Stimulated activated CD8-positive, alpha-beta memory T cell treated with anti-CD3 and anti-CD28 coated beads, Interleukin-12 subunit alpha, Interleukin-12 subunit beta, amount 100 ng/mL, for 24 hours (primary cell): ENCODE measurements around the gene RPS16.

Source experiments
- DNase-seq: peaks from one replicate; pipeline ENCODE4 v3.0.0-alpha.2; 2020; ENCODE audit errors: extremely low read depth

Gene RPS16

DNA sequence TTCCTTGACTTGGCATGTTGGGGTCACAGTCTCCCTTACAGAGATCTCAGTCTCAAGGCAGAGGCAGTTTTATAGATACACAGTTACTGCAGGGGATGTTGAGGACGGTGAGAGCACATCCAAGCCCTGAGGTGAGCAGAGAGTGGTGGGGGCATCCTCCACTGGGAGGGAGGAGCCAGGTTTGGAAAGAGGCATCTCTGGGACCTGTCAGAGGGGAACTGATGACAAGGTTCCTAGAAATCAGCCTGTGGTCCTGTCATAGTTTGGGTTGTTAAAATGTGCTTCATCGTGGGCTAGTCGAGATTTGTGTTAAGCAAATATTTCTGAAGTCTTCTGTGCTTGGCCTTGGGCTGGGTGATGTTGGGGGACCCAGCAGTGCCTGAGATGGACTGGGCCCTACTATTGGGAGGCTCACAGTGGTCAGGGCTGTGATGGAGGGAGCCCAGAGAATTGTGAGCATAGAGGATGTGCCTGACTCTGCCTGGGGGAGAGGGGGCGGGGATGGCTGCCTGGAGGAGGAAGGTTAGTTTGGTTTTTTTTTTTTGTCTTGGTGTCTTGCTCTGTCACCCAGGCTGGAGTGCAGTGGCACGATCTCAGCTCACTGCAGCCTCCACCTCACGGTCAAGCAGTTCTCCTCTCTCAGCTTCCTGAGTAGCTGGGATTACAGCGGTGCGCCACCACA lies 13.5 kb upstream of the RPS16 start:
- no peak for DNase-seq

DNA sequence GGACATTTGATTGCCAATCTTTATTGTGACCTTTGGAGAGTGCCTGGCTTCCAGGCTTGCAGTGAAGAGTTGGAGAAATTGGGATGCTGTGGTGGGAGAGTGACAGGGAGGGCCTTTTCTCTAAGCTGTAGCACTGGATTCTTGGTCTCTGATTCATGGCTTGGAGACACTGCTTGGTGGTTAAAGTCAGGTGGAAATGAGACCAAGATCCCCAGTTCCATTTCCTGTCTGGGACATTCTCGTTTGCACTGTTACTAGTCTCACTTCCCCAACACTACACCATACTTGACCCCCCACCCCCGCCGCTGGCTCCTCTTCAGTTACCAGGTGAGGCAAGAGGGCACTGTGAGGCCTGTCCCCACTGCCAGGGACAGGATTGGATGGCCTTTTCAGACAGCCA lies 12.5 kb upstream of the RPS16 start:
- DNase-seq = no peak

DNA sequence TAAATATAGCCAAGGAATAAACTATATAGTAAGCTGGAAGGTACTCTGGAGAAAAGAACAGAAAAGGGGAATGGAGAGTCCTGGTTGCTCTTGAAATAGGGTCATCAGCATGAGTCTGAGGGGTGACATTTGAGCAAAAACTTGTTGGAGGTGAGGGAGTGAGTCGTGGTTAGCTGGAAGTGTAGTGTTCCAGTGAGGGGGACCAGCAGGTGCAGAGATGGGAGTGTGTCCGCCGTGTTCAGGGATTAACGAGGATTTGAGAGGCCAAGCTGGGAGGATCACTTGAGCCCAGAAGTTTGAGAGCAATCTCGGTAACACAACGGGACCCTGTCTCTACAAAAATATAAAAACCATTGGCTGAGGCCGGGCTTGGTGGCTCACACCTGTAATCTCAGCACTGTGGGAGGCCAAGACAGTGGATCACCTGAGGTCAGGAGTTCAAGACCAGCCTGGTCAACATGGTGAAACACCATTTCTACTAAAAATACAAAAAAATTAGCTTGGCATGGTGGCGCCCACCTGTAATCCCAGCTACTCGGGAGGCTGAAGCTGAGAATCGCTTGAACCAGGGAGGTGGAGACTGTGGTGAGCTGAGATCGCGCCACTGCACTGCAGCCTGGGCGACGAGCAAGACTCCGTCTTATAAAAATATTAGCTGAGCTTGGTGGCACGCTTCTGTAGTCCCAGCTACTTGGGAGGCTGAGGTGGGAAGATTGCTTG lies 10.8 kb upstream of the RPS16 start:
- no peak for DNase-seq

DNA sequence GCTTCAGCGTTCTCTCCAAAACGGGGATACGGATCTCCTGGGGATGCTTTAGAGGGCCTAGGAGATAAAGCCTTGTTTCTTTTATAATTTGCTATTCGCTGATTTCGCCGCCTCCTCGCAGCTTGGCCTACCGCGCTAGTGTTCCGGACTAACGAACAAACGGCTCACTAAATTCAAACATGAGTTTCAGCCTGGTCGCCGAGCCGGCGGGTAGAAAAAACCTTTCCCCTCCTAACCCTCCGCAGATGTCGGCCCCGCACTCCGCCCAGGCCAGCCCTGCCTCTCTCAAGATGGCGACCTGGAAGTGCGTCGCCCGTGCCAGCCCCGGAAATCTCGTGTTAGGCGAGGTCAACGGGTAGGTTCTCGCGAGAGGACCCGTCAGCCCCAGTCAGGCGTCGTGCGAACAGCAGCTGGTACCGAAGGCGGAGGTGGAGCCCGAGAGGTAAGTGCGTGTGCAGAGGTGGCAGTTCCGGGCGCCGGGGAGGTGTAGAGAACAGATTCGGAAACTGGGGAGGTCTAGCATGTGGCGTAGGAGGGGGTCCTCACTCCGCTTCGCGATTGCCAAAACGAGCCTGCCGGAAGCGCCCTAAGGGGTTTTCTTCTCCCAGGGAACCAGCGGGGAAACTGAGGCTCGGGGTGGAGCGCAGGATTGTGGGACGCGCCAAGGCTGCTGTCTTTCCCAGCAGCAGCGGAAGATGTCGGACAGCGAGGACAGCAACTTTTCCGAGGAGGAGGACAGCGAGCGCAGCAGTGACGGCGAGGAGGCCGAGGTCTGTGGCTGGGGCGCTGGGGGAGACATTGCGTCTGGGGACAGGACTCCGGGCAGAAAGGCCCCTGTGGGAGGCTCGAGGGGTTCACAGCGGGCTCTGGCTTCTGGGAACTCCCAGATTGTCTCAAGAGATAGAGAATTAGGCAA lies 9.7 kb upstream of the RPS16 start, which contains the start of gene SUPT5H:
TSS of gene SUPT5H (plus strand) at position 387 of the 916 bp plus-strand sequence. CDS start at position 696, 309 bp downstream.
- peak; percentile 94 for DNase-seq

DNA sequence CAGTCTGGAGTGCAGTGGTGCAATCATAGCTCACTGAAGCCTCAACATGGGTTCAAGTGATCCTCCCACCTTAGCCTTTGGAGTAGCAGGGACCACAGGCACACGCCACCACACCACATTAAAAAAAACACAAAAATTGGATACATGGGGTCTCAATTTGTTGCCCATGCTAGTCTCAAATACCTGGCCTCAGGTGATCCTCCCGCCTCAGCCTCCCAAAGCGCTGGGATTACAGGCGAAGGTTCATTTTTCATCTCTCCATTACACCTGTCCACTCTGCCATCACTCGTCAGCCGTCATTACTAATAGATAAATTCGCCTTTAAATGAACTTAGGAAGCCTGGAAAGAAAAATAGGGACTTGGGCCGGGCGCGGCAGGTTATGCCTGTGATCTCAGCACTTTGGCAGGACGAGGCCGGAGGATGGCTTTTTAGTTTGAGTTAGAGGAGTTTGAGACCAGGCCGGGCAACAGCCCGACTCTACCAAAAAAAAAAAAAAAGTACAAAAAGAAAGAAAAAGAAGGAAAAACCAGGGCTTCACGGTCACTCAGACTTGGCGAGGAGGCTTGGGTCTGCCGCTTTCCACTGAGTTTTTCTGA lies 8.9 kb upstream of the RPS16 start:
- no peak for DNase-seq

DNA sequence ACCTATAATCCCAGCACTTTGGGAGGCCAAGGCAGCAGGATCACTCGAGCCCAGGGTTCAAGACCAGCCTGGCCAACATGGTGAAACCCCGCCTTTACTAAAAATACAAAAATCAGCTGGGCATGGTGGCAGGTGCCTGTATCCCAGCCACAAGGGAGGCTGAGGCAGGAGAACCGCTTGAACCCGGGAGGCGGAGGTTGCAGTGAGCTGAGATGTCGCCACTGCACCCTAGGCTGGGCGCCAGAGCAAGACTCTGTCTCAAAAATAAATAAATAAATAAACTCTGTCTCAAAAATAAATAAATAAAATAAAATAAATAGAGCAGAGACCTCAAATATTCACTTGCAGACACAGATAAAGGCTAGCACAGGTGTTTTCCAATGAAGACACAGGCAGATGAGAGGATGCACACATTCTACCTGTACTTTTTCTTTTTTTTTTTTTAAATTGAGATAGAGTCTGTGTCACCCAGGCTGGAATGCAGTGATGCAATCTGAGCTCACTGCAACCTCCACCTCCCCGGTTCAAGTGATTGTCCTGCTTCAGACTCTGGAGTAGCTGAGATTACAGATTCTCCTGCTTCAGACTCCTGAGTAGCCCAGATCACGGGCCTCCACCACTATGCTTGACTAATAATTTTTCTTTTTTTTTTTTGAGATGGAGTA lies 2.7 kb upstream of the RPS16 start:
- no peak for DNase-seq

DNA sequence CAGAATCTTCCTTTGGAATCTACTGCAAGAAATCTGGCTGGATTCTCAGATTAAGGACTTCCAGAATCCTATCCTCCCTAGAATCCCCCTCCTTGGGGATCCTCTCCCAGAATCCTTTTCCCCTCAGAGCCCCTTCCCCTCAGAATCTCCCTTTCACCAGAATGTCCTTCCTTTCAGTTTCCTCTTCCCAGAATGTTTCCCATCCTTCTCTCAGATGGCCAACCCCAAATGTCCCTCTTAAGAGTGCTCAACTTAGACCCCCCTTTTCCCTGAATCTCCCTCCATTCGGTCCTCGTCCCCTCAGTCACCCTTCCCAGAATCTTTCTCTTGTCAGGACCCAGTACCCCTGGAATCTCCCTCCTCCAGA lies 584 bp upstream of the RPS16 start:
- no peak for DNase-seq

DNA sequence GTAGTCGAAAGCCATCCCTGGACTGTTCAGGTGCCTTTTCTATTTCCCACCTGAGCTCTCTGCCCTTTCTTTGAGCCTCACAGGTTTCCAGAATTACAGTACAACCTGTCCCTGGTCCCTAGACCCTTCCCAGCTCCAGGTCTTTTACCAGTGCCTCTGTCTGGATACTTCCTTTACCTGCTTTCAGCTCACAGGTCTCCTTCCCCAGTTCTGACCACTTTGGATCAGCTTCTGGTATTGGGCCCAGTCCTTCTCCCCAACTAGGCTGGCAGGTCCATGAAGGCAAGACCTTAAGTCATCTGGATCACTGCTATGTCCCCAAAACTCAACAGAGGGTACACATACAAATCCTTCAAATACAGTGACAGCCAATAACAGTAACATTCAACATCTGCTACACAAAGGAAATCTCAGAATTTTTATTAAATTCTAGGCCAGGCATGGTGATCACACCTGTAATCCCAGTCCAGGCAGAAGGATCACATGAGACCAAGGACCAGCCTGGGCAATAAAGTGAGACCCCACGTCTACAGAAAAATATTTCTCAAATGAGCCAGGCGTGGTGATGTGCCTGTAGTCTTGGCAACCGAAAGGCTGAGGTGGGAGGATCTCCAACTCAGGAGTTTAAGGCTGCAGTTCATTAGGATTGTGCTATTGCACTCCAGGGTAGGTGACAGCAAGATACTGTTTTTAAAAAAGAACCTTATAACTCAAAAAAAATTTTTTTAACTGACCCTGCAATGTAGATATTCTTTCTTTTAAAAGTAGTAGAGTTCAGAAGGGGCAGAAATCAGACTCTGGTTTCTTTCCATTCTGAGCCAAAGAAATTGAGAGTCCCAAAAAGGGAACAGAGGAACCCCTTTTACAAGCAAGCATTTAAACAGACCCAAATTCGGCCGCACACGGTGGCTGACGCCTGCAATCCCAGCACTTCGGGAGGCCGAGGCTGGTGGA lies 1.3 kb downstream of the RPS16 start:
- DNase-seq = no peak

DNA sequence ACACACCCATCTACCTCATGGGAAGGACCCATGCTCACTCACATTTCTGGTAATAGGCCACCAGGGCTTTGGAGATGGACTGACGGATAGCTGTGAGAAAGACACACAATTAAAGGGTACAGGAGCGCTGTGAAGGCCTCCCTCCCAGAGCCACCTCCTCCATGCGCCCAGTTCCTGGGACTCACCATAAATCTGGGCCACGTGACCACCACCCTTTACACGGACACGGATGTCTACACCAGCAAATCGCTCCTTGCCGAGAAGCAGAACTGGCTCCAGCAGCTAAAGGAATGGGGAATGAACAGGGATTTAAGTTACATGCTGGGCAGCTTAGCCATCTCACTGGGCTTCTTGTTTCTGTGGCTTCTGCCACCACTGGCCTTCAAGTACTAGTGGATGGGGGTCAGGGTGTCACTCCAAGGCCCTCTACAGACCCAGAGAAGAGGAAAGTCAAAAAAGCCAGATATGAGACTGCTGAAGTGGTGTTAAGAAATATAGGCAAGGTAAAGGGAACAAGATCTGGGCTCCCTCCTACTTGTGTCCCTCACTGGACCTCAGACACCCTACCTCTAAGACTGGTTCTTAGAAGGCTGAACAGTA lies 2.2 kb downstream of the RPS16 start:
- DNase-seq = no peak

DNA sequence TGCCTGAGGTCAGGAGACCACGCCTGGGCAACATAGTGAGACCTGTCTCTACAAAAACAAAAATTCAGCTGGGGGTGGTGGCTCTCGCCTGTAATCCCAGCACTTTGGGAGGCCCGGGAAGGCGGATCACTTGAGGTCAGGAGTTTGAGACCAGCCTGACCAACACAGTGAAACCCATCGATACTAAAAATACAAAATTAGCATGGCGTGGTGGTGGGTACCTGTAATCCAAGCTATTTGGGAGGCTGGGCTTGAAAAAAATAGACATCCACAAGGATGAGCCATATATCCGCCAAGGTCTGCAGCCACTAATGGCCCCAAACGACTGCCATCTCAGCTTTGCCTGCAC lies 3.1 kb downstream of the RPS16 start:
- no peak for DNase-seq

DNA sequence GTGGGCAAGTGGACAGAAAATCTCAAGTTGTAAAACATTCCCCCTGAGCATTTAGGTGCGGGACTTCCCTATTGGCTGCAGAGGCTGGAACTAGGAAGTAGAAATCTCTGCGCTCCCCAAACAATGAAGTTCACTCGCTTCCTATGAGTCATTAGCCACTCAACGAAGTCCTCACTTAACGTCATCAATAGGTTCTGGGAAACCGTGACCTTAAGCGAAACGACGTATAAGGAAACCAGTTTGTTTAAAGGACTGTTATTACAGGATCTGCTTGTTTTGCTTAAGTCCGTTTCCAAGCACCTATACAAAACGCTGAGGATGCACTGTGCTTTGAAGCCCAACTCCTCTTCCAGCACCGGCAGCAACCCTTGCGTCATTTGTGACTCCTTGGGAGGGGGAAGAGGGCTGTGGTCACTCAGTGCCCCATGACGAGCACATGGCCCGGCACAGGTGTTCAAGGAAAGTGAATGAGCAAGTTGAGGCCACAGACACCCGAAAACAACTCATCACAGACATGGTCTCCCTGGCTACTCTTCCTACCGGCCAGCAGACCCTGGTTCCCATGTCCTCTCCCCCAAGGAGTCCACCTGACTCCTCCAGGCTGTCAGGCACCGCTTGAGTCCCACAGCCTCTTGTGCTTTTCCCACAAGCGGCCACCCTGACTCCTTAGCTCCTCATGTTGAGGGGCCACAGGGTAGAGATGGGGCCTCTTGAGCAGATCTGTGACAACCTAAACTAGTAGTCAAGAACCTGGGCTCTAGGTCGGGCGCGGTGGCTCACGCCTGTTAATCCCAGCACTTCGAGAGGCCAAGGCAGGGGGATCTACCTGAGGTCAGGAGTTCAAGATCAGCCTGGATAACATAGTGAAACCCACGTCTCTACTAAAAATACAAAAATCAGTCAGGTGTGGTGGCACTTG lies 4.8 kb downstream of the RPS16 start:
- no peak for DNase-seq

DNA sequence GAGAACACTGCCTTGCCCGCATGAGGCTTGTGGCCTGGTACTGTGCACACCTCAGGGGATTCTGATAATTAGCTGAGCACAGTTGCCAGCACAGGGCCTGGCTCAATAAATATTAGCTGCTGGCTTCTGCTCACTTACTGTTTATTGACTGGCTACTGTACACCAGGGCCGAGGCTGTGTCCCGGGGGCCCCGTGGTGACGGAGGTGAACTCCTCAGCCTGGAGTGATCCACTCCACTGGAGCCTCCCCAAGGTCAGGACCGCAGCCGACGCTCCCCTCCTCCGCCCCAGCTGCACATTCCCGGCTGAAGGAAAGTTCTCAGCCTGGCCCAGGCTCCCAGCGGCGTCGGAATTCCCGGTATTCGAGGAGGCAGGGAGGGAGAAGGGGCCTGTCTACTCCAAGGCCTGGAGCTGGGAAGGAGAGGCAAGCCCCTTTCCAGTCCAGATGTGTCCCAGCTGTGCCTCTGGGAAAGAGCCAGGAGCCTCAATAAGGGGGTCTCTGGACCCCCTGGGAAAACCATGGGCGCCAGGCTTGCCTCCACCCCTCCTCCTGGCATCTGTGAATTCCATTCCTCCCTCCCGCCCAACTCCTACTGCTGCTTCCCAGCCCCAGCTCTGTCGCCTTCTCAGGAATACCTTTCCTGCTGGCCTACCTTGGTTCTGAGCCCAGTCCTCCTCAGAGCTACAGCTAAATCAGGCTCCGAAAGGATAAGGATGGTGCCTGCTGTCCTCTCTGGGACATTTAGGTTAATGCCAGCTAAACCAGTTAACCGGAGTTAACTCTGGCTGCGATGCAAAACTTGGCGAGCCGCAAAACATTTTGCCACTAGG lies 7.3 kb downstream of the RPS16 start:
- no peak for DNase-seq

DNA sequence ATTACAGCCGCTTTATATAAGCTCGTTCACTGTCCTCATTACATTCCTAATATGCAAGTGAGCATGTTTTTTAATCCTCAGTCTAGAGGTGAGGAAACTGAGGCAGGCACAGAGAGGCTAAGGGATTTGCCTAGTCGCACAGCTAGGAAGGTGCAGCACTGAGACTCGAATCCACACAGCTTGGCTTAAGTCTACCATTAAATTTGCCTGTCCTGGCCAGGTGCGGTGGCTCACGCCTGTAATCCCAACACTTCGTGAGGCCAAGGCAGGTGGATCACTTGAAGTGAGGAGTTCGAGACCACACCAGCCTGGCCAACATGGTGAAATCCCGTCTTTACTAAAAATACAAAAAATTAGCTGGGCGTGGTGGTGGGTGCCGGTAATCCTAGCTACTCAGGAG lies 8.0 kb downstream of the RPS16 start:
- no peak for DNase-seq

DNA sequence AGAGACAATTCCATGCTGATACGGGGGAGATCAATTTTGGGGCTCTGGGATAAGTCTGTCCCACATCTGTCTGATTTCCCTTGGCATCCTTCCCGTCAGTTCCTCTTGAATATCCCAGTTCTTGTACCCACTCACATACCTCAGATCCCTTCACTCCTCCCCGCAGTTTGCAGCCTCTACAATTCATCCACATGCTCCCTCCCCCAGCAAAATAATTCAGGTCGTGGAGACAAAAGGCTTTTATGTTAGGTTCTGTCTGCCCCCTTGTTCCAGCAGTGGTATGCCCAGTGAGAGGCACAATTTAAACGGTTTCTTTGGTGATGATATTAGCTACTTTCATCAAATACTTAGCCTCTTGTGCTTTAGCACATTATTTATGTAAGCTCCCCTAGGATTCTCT lies 9.6 kb downstream of the RPS16 start:
- no peak for DNase-seq

DNA sequence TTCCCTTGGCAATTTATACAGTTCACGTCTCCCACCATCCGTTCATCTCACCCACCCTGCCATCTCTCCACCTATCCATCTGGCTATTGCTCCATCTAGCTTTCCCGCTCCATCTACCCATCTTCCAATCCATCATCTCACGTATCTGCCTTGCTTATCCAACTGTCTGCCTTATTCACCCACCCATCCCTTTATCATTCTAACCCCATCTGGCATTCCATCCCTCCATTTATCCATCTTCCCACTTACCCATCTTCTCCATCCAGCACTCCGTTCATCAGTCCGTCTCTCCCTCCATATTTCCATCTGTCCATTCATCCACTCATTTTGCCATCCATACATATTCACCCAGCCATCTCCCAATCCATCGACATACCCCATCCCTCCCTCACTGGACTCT lies 10.0 kb downstream of the RPS16 start:
- DNase-seq = no peak

DNA sequence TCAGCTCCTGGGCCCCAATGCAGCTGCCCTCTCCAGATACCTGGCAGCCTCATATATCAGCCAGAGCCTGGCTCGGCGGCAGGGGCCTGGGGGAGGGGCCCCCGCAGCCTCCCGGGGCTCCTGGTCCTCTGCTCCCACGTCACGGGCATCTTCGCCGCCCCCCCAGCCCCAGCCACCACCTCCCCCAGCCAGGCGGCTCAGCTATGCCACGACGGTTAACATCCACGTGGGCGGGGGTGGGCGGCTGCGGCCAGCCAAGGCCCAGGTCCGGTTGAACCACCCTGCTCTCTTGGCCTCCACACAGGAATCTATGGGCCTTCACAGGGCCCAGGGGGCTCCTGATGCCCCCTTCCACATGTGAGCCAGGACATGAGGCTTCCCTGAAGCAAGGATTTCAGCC lies 10.8 kb downstream of the RPS16 start:
- DNase-seq = no peak

DNA sequence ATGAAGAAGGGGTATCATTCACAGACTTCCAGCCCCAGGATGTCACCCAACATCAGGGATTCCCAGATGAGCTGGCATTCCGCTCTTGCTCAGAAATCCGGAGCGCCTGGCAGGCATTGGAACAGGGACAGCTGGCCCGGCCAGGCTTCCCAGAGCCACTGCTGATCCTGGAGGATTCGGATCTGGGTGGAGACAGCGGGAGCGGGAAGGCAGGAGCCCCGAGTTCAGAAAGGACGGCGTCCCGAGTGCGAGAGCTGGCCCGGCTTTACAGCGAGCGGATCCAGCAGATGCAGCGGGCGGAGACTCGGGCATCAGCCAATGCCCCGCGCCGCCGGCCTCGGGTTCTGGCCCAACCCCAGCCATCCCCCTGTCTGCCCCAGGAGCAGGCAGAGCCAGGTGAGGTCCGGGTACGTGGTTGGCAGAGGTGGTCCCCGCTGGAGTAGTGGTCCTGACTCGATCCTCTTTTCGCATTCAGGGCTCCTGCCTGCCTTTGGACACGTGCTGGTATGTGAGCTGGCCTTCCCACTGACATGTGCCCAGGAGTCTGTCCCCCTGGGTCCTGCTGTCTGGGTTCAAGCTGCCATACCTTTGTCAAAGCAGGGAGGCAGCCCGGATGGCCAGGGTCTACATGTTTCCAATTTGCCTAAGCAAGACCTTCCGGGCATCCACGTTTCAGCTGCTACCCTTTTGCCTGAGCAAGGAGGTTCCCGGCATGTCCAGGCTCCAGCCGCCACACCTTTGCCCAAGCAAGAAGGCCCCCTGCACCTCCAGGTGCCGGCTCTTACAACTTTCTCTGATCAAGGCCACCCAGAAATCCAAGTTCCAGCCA lies 12.3 kb downstream of the RPS16 start:
- no peak for DNase-seq
